ENCODE results near the gene DENND4C.

Gene DENND4C

GRCh38 chr9:19298436-19299000, 68.0 kb downstream of the DENND4C start:
- TF ChIP-seq Cebpa-rat (IDR thresholded peaks at IDR 0.05) = no peak
- H3K4me1 ChIP-seq = no peaks in the 10 kb centered on the region

GRCh38 chr9:19303216-19303615, 72.7 kb downstream of the DENND4C start:
- Histone ChIP-seq H3K27ac (no peak overlapping the region), H3K9ac (no peak overlapping the region), H3K4me1 (no peaks in the 10 kb centered on the region), H4K20me1 (no peaks in the 10 kb centered on the region), H3K27me3 (no peaks in the 10 kb centered on the region), H3K4me3 (no peak overlapping the region), H3K36me3 (peaks cover 55% of the 10 kb centered on the region), H3K9me3 (no peaks in the 10 kb centered on the region), H3K4me2 (no peak overlapping the region)
- TF ChIP-seq Cebpa-rat (IDR thresholded peaks at IDR 0.05) = no peak

More at GRCh38 chr9:19298436-19299000, 68.0 kb downstream of the DENND4C start:
- no peak overlapping the region for H3K4me3 ChIP-seq
- no peaks in the 10 kb centered on the region for H3K27me3 ChIP-seq
- H4K20me1 ChIP-seq = no peaks in the 10 kb centered on the region
- no peak overlapping the region for H3K9ac ChIP-seq
- no peak overlapping the region for H3K27ac ChIP-seq
- no peaks in the 10 kb centered on the region for H3K9me3 ChIP-seq
- H3K36me3 ChIP-seq = peaks cover 65% of the 10 kb centered on the region
- H3K4me2 ChIP-seq = no peak overlapping the region

GRCh38 chr9:19306568-19306967, 76.1 kb downstream of the DENND4C start:
- no peak for TF ChIP-seq Cebpa-rat (IDR thresholded peaks at IDR 0.05)
- H3K9ac ChIP-seq = no peak overlapping the region
- no peaks in the 10 kb centered on the region for H3K4me1 ChIP-seq
- H3K27me3 ChIP-seq = no peaks in the 10 kb centered on the region
- no peaks in the 10 kb centered on the region for H3K9me3 ChIP-seq
- H3K4me3 ChIP-seq = no peak overlapping the region
- no peak overlapping the region for H3K4me2 ChIP-seq
- peaks cover 32% of the 10 kb centered on the region for H3K36me3 ChIP-seq
- H4K20me1 ChIP-seq = no peaks in the 10 kb centered on the region
- H3K27ac ChIP-seq = no peak overlapping the region

GRCh38 chr9:19310246-19310645, 79.8 kb downstream of the DENND4C start:
- no peak for TF ChIP-seq Cebpa-rat (IDR thresholded peaks at IDR 0.05)
- H3K4me1 ChIP-seq = no peaks in the 10 kb centered on the region
- no peak overlapping the region for H3K4me3 ChIP-seq
- peaks cover 12% of the 10 kb centered on the region for H3K36me3 ChIP-seq
- H3K9me3 ChIP-seq = no peaks in the 10 kb centered on the region
- no peaks in the 10 kb centered on the region for H3K27me3 ChIP-seq
- H3K27ac ChIP-seq = no peak overlapping the region
- H3K9ac ChIP-seq = no peak overlapping the region
- no peaks in the 10 kb centered on the region for H4K20me1 ChIP-seq
- H3K4me2 ChIP-seq = no peak overlapping the region

GRCh38 chr9:19313573-19313972, 83.1 kb downstream of the DENND4C start:
- Histone ChIP-seq H3K27ac (no peak overlapping the region), H4K20me1 (no peaks in the 10 kb centered on the region), H3K4me2 (no peak overlapping the region), H3K9me3 (no peaks in the 10 kb centered on the region), H3K4me1 (no peaks in the 10 kb centered on the region), H3K36me3 (peaks cover 23% of the 10 kb centered on the region), H3K27me3 (no peaks in the 10 kb centered on the region), H3K4me3 (no peak overlapping the region), H3K9ac (no peak overlapping the region)
- no peak for TF ChIP-seq Cebpa-rat (IDR thresholded peaks at IDR 0.05)

GRCh38 chr9:19320495-19320894, 90.0 kb downstream of the DENND4C start:
- TF ChIP-seq Cebpa-rat (IDR thresholded peaks at IDR 0.05) = no peak
- H3K9ac ChIP-seq = no peak overlapping the region
- no peaks in the 10 kb centered on the region for H4K20me1 ChIP-seq
- H3K4me3 ChIP-seq = no peak overlapping the region
- no peaks in the 10 kb centered on the region for H3K4me1 ChIP-seq
- H3K9me3 ChIP-seq = no peaks in the 10 kb centered on the region
- H3K36me3 ChIP-seq = peaks cover 60% of the 10 kb centered on the region
- H3K4me2 ChIP-seq = no peak overlapping the region
- no peak overlapping the region for H3K27ac ChIP-seq
- no peaks in the 10 kb centered on the region for H3K27me3 ChIP-seq

GRCh38 chr9:19331877-19332276, 101.4 kb downstream of the DENND4C start:
- Histone ChIP-seq H3K9me3 (no peaks in the 10 kb centered on the region; the same call in 1 of the 2 replicates), H3K4me2 (no peak overlapping the region), H3K9ac (no peak overlapping the region), H4K20me1 (no peaks in the 10 kb centered on the region), H3K4me3 (no peak overlapping the region), H3K36me3 (peaks cover 56% of the 10 kb centered on the region), H3K27ac (no peak overlapping the region), H3K4me1 (no peaks in the 10 kb centered on the region), H3K27me3 (no peaks in the 10 kb centered on the region)
- no peak for TF ChIP-seq Cebpa-rat (IDR thresholded peaks at IDR 0.05)

- Histone ChIP-seq H3K9me3 (no peaks in the 10 kb centered on the region), H3K9ac (no peak overlapping the region), H4K20me1 (no peaks in the 10 kb centered on the region), H3K36me3 (peaks cover 48% of the 10 kb centered on the region), H3K27ac (no peak overlapping the region), H3K4me1 (no peaks in the 10 kb centered on the region), H3K27me3 (no peaks in the 10 kb centered on the region), H3K4me2 (no peak overlapping the region), H3K4me3 (no peak overlapping the region)
- TF ChIP-seq Cebpa-rat (IDR thresholded peaks at IDR 0.05) = no peak
Observed at GRCh38 chr9:19336166-19336565, 105.7 kb downstream of the DENND4C start.

- Histone ChIP-seq H3K36me3 (peaks cover 56% of the 10 kb centered on the region), H3K27me3 (no peaks in the 10 kb centered on the region), H3K4me2 (no peak overlapping the region), H3K9ac (no peak overlapping the region), H3K27ac (no peak overlapping the region), H3K4me3 (no peak overlapping the region), H3K9me3 (no peaks in the 10 kb centered on the region), H4K20me1 (no peaks in the 10 kb centered on the region), H3K4me1 (no peaks in the 10 kb centered on the region)
- no peak for TF ChIP-seq Cebpa-rat (IDR thresholded peaks at IDR 0.05)
Observed at GRCh38 chr9:19342947-19343346, 112.5 kb downstream of the DENND4C start.

- peaks cover 66% of the 10 kb centered on the region for H3K36me3 ChIP-seq
Observed at GRCh38 chr9:19358701-19359100, 128.2 kb downstream of the DENND4C start.

GRCh38 chr9:19369107-19369506, 138.6 kb downstream of the DENND4C start:
- Histone ChIP-seq H3K36me3 (peaks cover 58% of the 10 kb centered on the region), H3K27me3 (no peaks in the 10 kb centered on the region), H3K4me2 (no peak overlapping the region), H3K27ac (no peak overlapping the region), H3K9me3 (no peaks in the 10 kb centered on the region), H3K9ac (no peak overlapping the region), H4K20me1 (peaks cover 7% of the 10 kb centered on the region; the same call in 1 of the 2 replicates), H3K4me1 (no peaks in the 10 kb centered on the region), H3K4me3 (no peak overlapping the region)
- TF ChIP-seq Cebpa-rat (IDR thresholded peaks at IDR 0.05) = no peak

More at GRCh38 chr9:19358701-19359100, 128.2 kb downstream of the DENND4C start:
- TF ChIP-seq Cebpa-rat (IDR thresholded peaks at IDR 0.05) = no peak
- Histone ChIP-seq H3K27ac (no peak overlapping the region), H3K4me1 (no peaks in the 10 kb centered on the region), H3K9me3 (no peaks in the 10 kb centered on the region), H3K4me3 (no peak overlapping the region), H3K27me3 (no peaks in the 10 kb centered on the region), H4K20me1 (no peaks in the 10 kb centered on the region), H3K9ac (no peak overlapping the region), H3K4me2 (no peak overlapping the region)
